Ishikawa (cell line): ENCODE results near the gene LDLRAD2.

ENCODE experiments used
- CEBPB ChIP-seq: IDR thresholded peaks from 2 replicates; pipeline ENCODE4 v1.6.1; 2012
- EGR1 ChIP-seq: IDR thresholded peaks from 2 replicates; pipeline ENCODE4 v1.6.1; 2012
- EP300 ChIP-seq: IDR thresholded peaks from 2 replicates; pipeline ENCODE4 v1.6.1; 2012; ENCODE audit warnings: borderline replicate concordance
- REST ChIP-seq: IDR thresholded peaks from 2 replicates; pipeline ENCODE4 v1.6.1; 2012; ENCODE audit warnings: low read depth, mild to moderate bottlenecking
- TEAD4 ChIP-seq: IDR thresholded peaks from 2 replicates; pipeline ENCODE4 v1.6.1; 2012
- ZBTB7A ChIP-seq: IDR thresholded peaks from 2 replicates; pipeline ENCODE4 v1.6.1; 2012; ENCODE audit warnings: low read depth

GRCh38 chr1:21801100-21801499 lies 11.0 kb upstream of the LDLRAD2 start:
- no peak for TF ChIP-seq TEAD4
- no peak for TF ChIP-seq CEBPB
- TF ChIP-seq REST, result no peak
- no peak for TF ChIP-seq ZBTB7A
- TF ChIP-seq EP300, result no peak
- TF ChIP-seq EGR1, result no peak
